ENCODE measurements around the gene RUNX1.

DNA sequence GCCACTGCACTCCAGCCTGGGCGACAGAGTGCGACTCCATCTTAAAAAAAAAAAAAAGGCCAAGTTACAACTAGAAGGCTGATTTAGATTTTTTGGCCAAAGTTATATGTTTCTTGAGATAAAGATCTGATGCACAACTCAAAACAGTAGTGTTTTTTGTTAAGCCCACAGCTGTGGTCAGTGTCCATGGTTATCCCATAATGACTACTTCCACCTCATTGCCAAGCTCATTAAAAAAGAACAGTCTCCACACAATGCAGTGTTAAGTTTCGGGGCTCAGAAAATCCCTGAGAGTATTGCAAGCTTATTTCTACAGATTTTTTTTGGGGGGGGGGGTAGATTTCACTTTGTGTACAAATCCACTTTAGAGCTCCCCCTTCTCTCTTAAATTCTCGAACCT is 120.5 kb downstream of the RUNX1 start:
- TF ChIP-seq, protein P1, sequence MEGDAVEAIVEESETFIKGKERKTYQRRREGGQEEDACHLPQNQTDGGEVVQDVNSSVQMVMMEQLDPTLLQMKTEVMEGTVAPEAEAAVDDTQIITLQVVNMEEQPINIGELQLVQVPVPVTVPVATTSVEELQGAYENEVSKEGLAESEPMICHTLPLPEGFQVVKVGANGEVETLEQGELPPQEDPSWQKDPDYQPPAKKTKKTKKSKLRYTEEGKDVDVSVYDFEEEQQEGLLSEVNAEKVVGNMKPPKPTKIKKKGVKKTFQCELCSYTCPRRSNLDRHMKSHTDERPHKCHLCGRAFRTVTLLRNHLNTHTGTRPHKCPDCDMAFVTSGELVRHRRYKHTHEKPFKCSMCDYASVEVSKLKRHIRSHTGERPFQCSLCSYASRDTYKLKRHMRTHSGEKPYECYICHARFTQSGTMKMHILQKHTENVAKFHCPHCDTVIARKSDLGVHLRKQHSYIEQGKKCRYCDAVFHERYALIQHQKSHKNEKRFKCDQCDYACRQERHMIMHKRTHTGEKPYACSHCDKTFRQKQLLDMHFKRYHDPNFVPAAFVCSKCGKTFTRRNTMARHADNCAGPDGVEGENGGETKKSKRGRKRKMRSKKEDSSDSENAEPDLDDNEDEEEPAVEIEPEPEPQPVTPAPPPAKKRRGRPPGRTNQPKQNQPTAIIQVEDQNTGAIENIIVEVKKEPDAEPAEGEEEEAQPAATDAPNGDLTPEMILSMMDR (IDR thresholded peaks at IDR 0.05): no peak
- TF ChIP-seq POLR2A (IDR thresholded peaks at IDR 0.05): no peak

All from right lobe of liver (tissue), 4 donors.